K562 (cell line): ENCODE measurements around the gene RTBDN. TPM values are rescaled to one million over a fixed set of nuclear protein-coding genes. Genes with fewer than 3 reads are reported as not detected.

Experiments used
- BRD4 ChIP-seq: fragments of 200-600 bp; sonication (generic); IDR thresholded peaks from 2 replicates; pipeline ENCODE4 v1.6.1; 2017; ENCODE audit warnings: inconsistent platforms
- FOXK1 ChIP-seq: sonication (generic); formaldehyde crosslinking; IDR thresholded peaks from 2 replicates; pipeline ENCODE4 v1.8.0; 2022; ENCODE audit warnings: missing genetic modification reagents, mild to moderate bottlenecking, borderline replicate concordance
- HDAC2 ChIP-seq: fragments of 450-650 bp; IDR thresholded peaks from 2 replicates; pipeline ENCODE4 v1.6.1; 2016; ENCODE audit warnings: mild to moderate bottlenecking
- MIER1 ChIP-seq: fragments of 450-650 bp; IDR thresholded peaks from 2 replicates; pipeline ENCODE4 v1.6.1; 2016; ENCODE audit warnings: antibody characterized with exemption, mild to moderate bottlenecking, low read depth
- MXI1 ChIP-seq: IDR thresholded peaks from 2 replicates; pipeline ENCODE4 v1.6.1; 2011; ENCODE audit warnings: low read depth, mild to moderate bottlenecking, improper control_type of control experiment, low read length
- NFE2 ChIP-seq: IDR thresholded peaks from 2 replicates; pipeline ENCODE4 v1.6.1; 2014; ENCODE audit warnings: antibody characterized with exemption, low read depth
- PHB ChIP-seq: fragments of 250-450 bp; sonication (Bioruptor Pico); IDR thresholded peaks from 2 replicates; pipeline ENCODE4 v1.5.0; 2021
- POLR3G ChIP-seq: IDR thresholded peaks from 2 replicates; pipeline ENCODE4 v1.6.1; 2011; ENCODE audit not compliant: insufficient read length, insufficient replicate concordance; ENCODE audit errors: extremely low read depth
- RBM22 ChIP-seq: fragments of 200-400 bp; formaldehyde crosslinking; IDR thresholded peaks from 2 replicates; pipeline ENCODE4 v1.6.1; 2018; ENCODE audit warnings: low read length, low read depth; ENCODE audit not compliant: poor library complexity, severe bottlenecking
- SMAD4 ChIP-seq: fragments of 250-450 bp; sonication (Bioruptor Pico); conservative IDR thresholded peaks from 2 replicates; pipeline ENCODE4 v1.8.0; 2021; ENCODE audit warnings: inconsistent platforms, mild to moderate bottlenecking, moderate library complexity
- TAF15 ChIP-seq: fragments of 200-400 bp; formaldehyde crosslinking; IDR thresholded peaks from 2 replicates; pipeline ENCODE4 v1.6.1; 2017; ENCODE audit warnings: mild to moderate bottlenecking, low read depth, low read length, moderate library complexity
- ZNF282 ChIP-seq: sonication (generic); formaldehyde crosslinking; IDR thresholded peaks from 2 replicates; pipeline ENCODE4 v1.8.1; 2023; ENCODE audit warnings: missing genetic modification reagents
- ZNF668 ChIP-seq: fragments of 250-450 bp; sonication (Bioruptor Pico); IDR thresholded peaks from 2 replicates; pipeline ENCODE4 v1.8.0; 2022; ENCODE audit warnings: mild to moderate bottlenecking, inconsistent platforms
- ZNF695 ChIP-seq: fragments of 450-650 bp; formaldehyde crosslinking; IDR thresholded peaks from 2 replicates; pipeline ENCODE4 v1.4.0; 2020; ENCODE audit warnings: mild to moderate bottlenecking, moderate library complexity
- ZNF696 ChIP-seq: fragments of 250-450 bp; sonication (Bioruptor Pico); conservative IDR thresholded peaks from 2 replicates; pipeline ENCODE4 v1.4.0; 2020; ENCODE audit warnings: mild to moderate bottlenecking, moderate library complexity
- ZNF717 ChIP-seq: fragments of 250-450 bp; sonication (Bioruptor Pico); IDR thresholded peaks from 2 replicates; pipeline ENCODE4 v1.5.0; 2021
- polyA plus RNA-seq, 8 experiments: library from polyadenylated mRNA; depleted of rRNA in 4 of 8; stranded (reverse) in 5 of 8; unstranded in 3 of 8; fragments of >200 nt; fragmentation: Nextera tagmentation in 2 of 8; fragmentation: Illumina TruSeq in 1 of 8; extraction: Ambion mirVana in 2 of 8; extraction: Trizol in 1 of 8; gene quantifications; 2 replicates each; pipeline versions ENCODE4 v1.2.1 to v1.2.3, GENCODE V29; 2011 to 2014; ENCODE audit warnings: inconsistent platforms in 1 of 8, missing spikeins in 1 of 8
- total RNA-seq, 7 experiments: library from RNA; depleted of rRNA in 6 of 7; stranded (reverse); fragments of >200 nt in 6 of 7; fragmentation: Illumina TruSeq in 2 of 7; extraction: Trizol in 2 of 7; gene quantifications; 2 replicates each; pipeline versions ENCODE4 v1.2.1 to v1.2.3, GENCODE V29; 2011 to 2021; ENCODE audit warnings: low replicate concordance in 1 of 7
- TF ChIP-seq, protein P1 (sequence below): fragments of 450-650 bp; formaldehyde crosslinking; IDR thresholded peaks from 2 replicates; pipeline ENCODE4 v1.4.0; 2020; ENCODE audit warnings: mild to moderate bottlenecking, moderate library complexity
- TF ChIP-seq, protein P2 (sequence below): sonication (generic); formaldehyde crosslinking; IDR thresholded peaks from 2 replicates; pipeline ENCODE4 v1.8.0; 2022; ENCODE audit warnings: mild to moderate bottlenecking, missing genetic modification reagents, borderline replicate concordance
- TF ChIP-seq, protein P3 (sequence below): fragments of 450-650 bp; IDR thresholded peaks from 2 replicates; pipeline ENCODE4 v1.6.1; 2017; ENCODE audit warnings: antibody characterized with exemption
- TF ChIP-seq, protein P4 (sequence below), 2 experiments: fragments of 450-650 bp; IDR thresholded peaks; 2 replicates each; pipeline ENCODE4 v1.6.1; 2018; ENCODE audit warnings: mild to moderate bottlenecking in 2 of 2, low read depth in 1 of 2; ENCODE audit not compliant: partially characterized antibody in 2 of 2
- TF ChIP-seq, protein P5 (sequence below): fragments of 250-450 bp; sonication (Bioruptor Pico); IDR thresholded peaks from 2 replicates; pipeline ENCODE4 v1.5.0; 2021

The RTBDN gene
- total and polyA plus RNA-seq, 9 of the 15 experiments (the other 6 are each of a cell fraction or from before 2014, with no cell fraction given), result 0.20 to 2.3 (median 0.72) TPM; not detected in 1

DNA sequence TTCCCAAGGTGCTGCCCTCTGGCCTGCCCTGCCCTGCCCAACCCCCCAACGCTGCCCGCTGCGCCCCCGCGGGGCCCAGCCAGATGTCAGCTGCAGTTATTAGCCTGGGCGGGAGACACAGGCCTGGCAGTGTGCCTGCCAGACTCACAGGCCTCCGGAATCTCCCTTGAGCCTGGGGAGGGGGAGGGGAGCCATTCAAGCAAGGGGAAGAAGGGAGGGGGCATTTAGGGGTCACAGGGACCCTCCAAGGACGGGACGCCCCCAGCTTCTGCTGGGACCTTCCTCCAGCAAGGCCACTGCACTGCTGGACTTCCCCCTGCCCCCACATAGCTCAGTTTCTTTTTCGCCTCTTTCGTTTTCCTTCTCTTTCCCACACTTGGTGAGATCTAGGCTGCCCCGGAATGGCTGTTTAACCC is 45.7 kb downstream of the RTBDN start (continued):
- TF ChIP-seq, protein P1, sequence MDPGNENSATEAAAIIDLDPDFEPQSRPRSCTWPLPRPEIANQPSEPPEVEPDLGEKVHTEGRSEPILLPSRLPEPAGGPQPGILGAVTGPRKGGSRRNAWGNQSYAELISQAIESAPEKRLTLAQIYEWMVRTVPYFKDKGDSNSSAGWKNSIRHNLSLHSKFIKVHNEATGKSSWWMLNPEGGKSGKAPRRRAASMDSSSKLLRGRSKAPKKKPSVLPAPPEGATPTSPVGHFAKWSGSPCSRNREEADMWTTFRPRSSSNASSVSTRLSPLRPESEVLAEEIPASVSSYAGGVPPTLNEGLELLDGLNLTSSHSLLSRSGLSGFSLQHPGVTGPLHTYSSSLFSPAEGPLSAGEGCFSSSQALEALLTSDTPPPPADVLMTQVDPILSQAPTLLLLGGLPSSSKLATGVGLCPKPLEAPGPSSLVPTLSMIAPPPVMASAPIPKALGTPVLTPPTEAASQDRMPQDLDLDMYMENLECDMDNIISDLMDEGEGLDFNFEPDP (CRISPR knock-in tag), result no peak
- no peak for TF ChIP-seq HDAC2
- no peak for TF ChIP-seq ZNF717 (CRISPR knock-in tag)
- TF ChIP-seq, protein P2, sequence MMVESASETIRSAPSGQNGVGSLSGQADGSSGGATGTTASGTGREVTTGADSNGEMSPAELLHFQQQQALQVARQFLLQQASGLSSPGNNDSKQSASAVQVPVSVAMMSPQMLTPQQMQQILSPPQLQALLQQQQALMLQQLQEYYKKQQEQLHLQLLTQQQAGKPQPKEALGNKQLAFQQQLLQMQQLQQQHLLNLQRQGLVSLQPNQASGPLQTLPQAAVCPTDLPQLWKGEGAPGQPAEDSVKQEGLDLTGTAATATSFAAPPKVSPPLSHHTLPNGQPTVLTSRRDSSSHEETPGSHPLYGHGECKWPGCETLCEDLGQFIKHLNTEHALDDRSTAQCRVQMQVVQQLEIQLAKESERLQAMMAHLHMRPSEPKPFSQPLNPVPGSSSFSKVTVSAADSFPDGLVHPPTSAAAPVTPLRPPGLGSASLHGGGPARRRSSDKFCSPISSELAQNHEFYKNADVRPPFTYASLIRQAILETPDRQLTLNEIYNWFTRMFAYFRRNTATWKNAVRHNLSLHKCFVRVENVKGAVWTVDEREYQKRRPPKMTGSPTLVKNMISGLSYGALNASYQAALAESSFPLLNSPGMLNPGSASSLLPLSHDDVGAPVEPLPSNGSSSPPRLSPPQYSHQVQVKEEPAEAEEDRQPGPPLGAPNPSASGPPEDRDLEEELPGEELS (CRISPR knock-in tag), result no peak
- no peak for TF ChIP-seq ZNF695 (CRISPR knock-in tag)
- TF ChIP-seq, protein P3, sequence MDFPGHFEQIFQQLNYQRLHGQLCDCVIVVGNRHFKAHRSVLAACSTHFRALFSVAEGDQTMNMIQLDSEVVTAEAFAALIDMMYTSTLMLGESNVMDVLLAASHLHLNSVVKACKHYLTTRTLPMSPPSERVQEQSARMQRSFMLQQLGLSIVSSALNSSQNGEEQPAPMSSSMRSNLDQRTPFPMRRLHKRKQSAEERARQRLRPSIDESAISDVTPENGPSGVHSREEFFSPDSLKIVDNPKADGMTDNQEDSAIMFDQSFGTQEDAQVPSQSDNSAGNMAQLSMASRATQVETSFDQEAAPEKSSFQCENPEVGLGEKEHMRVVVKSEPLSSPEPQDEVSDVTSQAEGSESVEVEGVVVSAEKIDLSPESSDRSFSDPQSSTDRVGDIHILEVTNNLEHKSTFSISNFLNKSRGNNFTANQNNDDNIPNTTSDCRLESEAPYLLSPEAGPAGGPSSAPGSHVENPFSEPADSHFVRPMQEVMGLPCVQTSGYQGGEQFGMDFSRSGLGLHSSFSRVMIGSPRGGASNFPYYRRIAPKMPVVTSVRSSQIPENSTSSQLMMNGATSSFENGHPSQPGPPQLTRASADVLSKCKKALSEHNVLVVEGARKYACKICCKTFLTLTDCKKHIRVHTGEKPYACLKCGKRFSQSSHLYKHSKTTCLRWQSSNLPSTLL, result no peak
- no peak for TF ChIP-seq ZNF696 (CRISPR knock-in tag)
- TF ChIP-seq PHB, result no peak
- TF ChIP-seq BRD4, result no peak
- no peak for TF ChIP-seq MIER1
- TF ChIP-seq RBM22, result no peak
- no peak for TF ChIP-seq ZNF282 (CRISPR knock-in tag)
- no peak for TF ChIP-seq FOXK1 (CRISPR knock-in tag)
- no peak for TF ChIP-seq MXI1
- TF ChIP-seq TAF15, result no peak
- no peak for TF ChIP-seq SMAD4 (CRISPR knock-in tag)
- TF ChIP-seq, protein P4, sequence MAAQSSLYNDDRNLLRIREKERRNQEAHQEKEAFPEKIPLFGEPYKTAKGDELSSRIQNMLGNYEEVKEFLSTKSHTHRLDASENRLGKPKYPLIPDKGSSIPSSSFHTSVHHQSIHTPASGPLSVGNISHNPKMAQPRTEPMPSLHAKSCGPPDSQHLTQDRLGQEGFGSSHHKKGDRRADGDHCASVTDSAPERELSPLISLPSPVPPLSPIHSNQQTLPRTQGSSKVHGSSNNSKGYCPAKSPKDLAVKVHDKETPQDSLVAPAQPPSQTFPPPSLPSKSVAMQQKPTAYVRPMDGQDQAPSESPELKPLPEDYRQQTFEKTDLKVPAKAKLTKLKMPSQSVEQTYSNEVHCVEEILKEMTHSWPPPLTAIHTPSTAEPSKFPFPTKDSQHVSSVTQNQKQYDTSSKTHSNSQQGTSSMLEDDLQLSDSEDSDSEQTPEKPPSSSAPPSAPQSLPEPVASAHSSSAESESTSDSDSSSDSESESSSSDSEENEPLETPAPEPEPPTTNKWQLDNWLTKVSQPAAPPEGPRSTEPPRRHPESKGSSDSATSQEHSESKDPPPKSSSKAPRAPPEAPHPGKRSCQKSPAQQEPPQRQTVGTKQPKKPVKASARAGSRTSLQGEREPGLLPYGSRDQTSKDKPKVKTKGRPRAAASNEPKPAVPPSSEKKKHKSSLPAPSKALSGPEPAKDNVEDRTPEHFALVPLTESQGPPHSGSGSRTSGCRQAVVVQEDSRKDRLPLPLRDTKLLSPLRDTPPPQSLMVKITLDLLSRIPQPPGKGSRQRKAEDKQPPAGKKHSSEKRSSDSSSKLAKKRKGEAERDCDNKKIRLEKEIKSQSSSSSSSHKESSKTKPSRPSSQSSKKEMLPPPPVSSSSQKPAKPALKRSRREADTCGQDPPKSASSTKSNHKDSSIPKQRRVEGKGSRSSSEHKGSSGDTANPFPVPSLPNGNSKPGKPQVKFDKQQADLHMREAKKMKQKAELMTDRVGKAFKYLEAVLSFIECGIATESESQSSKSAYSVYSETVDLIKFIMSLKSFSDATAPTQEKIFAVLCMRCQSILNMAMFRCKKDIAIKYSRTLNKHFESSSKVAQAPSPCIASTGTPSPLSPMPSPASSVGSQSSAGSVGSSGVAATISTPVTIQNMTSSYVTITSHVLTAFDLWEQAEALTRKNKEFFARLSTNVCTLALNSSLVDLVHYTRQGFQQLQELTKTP (IDR thresholded peaks at IDR 0.05; ENCODE audit: low read depth in 1 of 2, partially characterized antibody in 2 of 2), result no peak
- no peak for TF ChIP-seq POLR3G
- no peak for TF ChIP-seq ZNF668 (CRISPR knock-in tag)
- TF ChIP-seq NFE2, result no peak
- TF ChIP-seq, protein P5, sequence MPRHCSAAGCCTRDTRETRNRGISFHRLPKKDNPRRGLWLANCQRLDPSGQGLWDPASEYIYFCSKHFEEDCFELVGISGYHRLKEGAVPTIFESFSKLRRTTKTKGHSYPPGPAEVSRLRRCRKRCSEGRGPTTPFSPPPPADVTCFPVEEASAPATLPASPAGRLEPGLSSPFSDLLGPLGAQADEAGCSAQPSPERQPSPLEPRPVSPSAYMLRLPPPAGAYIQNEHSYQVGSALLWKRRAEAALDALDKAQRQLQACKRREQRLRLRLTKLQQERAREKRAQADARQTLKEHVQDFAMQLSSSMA (CRISPR knock-in tag), result no peak
